DND-41 (cell line): ENCODE data around the gene OR2W3.

ENCODE experiments used
- CTCF ChIP-seq: IDR thresholded peaks from 2 replicates; pipeline ENCODE4 v1.5.1; 2012; ENCODE audit warnings: borderline replicate concordance, low read length, moderate library complexity, mild to moderate bottlenecking; ENCODE audit not compliant: poor library complexity, severe bottlenecking; ENCODE audit errors: extremely low read depth
- EZH2 ChIP-seq: IDR thresholded peaks from 3 replicates; pipeline ENCODE4 v1.6.1; 2012; ENCODE audit warnings: borderline replicate concordance, low read depth, mild to moderate bottlenecking, moderate library complexity, low read length, inconsistent platforms; ENCODE audit not compliant: severe bottlenecking

- TF ChIP-seq CTCF, result no peak
- no peak for TF ChIP-seq EZH2
Measured at GRCh38 chr1:247895976-247896375, 589 bp downstream of the OR2W3 start.
